Measurements from ENCODE around the gene TTLL6.
"Not testable (repeated sequence)": the region's sequence is repeated elsewhere in the genome, so short reads cannot be mapped to it uniquely, and the experiment has no call there.

TTLL6 gene

DNA sequence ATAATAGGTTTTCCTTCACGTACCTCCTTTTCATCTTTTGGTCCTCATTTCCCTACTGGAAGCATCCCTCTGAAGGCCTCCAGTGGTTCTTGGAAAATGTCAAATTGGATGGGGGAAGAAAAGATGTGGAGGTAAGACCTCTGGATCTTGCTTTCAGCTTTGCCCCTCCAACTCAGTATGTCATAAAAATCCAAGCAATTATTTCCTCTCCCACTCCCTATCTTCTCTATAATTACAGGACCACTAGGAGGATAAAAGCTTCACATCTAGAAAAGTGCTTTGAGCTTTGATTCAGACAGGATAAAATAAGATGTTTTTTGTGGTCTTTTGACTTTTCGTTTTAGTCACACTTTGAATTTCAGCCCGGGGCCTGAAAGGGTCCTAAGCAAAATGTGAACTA lies 1.7 kb downstream of the TTLL6 start:
- no peak for DNase-seq (ENCODE audit: low read depth)

DNA sequence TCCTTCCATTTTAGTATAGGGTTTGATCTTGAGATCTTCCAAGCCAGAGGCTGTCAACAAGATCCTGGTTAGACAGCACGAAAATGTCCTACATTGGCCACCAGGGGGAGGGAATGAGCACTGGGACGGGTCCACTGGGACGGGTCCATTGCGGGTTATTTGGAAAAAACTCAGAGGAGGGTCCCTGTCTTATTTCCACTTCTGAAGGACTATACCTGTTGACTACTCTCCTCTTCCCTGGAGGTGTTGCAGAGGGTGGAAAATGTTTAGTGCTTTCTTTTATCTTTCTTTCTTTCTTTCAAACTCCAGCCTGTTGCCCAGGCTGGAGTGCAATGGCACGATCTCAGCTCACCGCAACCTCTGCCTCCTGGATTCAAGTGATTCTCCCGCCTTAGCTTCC lies 2.5 kb downstream of the TTLL6 start:
- no peak for DNase-seq (ENCODE audit: low read depth)

DNA sequence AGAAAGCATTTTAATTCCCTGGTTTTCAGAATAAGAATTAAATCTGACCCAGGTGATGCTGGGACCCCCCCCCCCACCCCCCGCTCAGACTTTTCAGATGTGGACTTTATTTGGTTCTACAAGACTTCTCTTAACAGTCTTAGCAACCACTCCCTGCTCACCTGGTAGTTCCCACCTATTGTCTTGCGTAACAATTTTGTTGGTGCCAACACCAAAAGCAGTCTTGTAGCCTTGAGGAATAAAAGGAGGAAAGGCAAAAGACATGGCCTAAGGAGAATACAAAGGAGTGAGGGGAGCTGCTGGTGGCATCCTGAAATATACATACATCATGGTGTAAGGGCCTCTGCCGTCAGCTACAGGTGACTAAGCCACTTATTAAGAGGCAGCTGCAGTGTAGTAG lies 5.0 kb downstream of the TTLL6 start:
- DNase-seq (ENCODE audit: low read depth) = no peak

DNA sequence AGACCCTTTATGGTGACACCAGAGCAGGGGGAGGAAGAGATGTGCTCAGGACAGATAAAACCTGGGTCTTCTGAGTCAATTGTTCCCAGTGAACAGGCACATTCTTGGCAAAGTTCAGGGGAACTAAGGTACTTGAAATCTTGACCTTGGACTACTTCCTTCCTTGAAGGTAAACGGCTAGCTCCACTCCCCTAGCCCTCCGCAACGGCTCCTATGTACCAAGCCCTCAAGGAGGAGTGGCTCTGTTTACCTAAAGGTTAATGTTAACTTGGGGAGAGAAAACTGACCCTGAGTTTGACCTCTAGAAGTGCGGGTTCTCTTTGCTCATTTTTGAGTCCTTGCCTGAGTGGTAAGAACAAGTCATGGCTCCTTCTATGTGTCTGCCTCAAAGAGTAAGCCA lies 7.8 kb downstream of the TTLL6 start:
- no peak for DNase-seq (ENCODE audit: low read depth)

DNA sequence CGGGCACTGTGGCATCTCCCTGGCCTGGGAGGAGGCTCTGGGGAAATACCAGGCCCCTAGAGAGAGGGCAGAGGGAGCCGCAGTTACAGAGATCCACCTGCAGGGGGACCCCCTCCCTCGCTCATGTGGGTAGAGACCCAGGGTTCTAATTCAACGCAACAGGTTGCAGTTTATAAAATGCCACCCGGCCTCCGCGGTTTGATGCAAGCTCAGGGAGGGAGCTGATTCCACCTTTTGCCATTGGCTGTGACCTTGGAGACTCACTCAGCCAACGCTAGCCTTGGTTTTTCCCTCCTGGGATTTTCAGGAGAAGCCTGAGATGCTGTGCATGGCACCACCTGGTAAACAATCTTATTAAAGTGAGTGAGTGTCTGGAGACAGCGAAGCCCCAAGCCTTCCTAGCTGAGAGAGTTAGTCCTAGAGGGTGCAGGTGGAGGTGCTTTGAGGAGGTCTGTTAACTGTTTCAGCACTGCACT lies 12.1 kb downstream of the TTLL6 start:
- DNase-seq (ENCODE audit: low read depth) = peak; percentile 46

DNA sequence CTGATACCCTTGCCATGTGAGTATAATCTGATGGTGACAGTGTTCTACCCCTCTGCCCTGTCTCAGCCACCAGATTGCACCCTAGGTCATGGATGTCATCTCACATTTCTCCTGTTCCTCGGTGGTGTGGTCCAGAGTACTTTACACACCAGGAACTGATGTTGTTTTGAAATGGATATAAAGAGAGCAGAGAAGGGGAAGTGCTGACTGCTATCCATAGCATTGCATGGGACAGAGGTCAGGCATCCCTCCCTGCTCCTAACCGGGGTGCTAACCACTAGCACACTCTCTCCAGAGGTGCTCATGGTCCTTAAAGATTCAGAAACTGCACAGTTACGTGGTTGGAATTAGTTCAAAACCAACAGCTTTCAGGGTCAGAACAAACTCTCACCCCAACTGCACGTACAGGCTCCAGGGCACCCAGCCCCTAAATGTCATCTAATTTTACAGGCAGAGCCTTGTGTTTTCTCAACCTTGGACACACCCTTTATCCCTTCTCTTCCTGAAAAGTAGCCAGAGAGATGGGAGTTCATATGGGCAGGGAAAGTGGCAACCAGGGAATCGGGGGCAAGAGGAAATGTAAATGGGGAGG lies 16.3 kb downstream of the TTLL6 start:
- DNase-seq (ENCODE audit: low read depth) = no peak

DNA sequence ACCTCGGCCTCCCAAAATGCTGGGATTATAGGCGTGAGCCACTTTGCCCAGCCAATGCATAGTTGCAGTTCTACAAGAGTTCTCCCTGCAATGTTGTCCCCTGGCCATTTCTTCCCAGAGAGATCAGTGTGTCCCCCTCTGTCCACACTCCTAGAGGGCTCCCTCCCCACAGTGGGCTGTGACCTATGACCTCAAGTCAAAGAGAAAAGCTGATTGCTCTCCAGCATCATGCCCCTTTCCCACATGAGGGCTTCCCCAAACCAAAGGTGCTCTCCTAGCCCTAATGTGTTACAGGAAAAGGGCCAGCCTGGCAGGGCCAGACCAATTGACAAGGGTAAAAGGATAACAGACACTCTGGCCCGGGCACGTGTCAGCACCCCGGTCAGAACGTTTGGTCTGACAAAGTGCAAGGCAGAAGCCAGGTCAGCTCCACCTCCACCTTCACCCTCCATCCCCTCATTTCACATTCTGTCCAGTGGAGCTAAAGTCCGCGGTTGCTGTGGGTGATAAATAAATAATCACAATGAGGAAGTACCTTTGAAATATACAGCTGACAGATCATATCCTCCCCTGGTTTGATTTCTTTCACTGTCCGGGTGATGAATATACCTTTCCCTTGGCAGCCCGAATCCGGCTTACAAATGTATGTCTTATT lies 17.8 kb downstream of the TTLL6 start:
- DNase-seq (ENCODE audit: low read depth) = no peak

DNA sequence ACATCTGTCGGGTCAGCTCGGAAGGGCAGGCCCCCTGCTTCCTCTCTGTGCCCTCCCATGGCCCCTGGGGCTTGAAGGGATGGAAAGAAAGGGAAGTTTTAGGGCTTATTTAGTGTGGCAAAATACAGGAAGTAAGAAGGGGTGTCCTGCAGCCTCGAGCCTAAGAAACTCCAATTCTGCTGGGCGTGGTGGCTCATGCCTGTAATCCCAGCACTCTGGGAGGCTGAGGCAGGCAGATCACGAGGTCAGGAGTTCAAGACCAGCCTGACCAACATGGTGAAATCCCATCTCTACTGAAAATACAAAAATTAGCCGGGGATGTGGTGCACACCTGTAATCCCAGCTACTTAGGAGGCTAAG lies 20.9 kb downstream of the TTLL6 start:
- not testable (repeated sequence) for DNase-seq (ENCODE audit: low read depth)

DNA sequence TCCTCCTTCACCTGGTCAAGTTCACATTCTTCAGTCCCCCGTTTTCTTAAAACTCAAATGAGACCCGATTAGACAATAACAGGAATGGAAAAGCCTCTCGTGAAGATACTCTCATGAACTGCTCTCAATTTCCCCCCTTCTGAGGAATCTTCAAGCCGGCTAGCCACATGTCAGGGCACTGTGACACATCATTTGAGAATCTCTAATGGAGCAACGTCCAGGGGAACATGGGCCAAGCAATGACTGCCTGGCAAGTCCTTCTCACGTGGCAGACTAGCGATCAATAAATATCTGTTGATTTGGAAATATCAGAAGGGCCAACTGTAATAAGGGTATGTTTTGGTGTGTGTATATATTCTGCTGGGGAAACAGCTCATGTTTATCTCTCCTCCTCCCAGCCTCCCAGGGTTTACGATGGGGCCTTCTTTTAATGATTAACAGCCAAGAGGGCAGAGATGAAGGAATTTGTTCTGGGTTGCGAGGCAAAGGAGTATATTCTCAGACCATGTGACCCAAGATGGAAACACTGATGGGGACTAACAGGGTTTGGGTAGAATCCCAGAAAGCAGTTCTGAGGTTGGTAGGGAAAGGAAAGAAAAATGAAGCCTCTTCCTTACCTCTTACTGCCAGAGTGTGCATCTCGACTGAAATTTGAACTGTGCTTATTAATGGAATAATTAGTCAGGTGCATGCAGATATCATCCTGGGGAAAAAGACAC lies 21.4 kb downstream of the TTLL6 start:
- DNase-seq (ENCODE audit: low read depth) = no peak

DNA sequence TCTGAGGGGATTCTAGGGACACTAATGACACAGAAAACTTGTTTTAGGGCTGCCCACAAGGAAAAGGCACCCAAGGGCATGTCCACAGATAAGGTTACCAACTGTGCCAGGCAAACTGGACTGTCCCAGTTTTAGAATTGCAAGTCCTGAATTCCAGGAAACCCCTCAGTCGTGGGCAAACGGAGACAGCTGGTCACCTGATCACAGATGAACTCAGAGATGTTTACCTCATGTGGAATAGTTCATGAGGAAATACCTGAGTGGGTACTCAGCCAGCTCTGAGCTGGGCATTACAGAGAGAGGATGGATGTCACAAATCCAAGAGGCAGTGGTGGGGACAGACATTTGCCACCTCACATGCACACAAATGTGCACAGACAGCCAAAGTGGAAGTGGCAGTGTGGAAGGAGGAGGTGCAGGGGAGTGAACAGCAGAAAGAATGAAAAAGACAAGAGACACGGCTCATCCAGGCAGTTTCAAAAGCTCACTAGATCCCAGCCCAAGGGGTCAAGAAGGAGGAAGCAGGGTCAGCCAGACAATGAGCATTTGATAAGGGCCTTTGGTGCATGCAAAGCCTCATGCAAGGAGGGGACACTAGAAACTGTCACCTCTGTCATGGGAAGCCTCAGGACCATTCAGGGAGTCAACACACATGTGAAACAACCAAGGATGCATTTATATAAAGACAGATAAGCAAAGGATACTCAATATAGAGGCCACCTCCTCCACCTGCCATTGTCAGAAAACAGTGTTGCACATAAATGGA lies 24.8 kb downstream of the TTLL6 start:
- DNase-seq (ENCODE audit: low read depth) = no peak

DNA sequence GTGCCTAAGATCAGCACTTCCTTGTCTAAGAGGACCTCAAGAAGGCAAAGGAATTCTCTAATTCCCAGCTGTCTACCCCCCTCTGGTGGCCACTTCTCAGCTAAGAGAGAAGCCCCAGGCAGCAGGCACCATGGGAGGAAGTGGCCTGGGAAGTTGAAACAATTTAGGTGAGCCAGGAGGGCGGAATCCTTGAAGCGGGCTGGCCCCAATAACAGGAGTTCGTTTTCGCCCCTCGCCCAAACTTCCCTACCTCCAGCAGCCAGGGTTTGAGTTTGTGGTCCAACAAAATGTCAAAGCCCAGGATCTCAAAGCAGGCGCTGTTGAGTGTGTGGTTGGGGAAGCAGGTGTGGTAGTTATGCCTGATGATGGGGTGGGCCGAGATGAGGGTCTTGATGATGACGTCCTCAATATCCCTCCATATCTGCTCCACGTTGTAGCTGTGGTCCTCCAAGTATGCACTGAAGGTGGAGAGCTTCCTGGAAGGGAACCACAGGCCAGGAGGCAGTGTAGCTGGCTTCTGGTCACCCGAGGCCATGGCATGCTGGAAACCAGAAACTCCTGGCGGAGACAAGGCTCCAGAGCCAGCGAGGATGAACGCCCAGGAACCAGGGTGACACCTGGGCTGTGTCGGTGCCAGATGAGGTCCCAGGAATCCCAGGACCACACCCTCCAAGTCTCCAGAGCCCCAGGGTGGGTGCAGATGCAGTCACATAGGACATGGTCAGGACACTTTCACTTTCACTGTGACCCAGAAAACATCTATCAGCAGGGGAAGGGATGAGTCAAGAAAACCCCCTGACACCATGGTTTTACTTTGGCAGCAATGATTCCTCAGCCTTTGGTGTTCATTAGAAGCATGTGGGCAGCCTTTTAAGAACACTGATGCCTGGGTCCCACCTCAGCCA lies 25.6 kb downstream of the TTLL6 start:
- DNase-seq (ENCODE audit: low read depth) = no peak

DNA sequence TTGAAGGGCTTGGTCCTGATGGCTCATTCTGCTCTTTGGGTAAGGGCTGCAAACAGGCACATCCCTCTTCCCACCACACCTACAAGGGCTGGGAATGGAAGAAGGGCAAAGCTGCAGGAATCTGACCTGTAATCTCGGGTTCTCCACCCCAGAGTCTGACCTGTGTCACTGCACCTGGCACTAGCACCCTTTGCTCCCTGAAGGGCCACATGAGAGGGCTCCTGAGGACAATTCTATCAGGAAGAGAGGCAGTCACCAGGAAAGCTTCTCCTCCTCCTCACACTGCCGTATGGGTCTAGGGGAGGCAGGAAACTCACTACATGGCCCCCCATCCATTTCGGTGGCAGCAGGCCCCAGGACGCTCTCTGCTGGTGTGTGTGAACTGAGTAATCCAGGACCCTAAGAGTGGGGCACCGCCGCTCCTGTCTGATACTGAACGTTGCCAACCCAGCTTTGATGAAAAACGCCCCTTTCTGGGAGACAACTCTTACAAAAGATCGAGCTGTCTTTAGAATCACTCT lies 26.4 kb downstream of the TTLL6 start:
- no peak for DNase-seq (ENCODE audit: low read depth)

DNA sequence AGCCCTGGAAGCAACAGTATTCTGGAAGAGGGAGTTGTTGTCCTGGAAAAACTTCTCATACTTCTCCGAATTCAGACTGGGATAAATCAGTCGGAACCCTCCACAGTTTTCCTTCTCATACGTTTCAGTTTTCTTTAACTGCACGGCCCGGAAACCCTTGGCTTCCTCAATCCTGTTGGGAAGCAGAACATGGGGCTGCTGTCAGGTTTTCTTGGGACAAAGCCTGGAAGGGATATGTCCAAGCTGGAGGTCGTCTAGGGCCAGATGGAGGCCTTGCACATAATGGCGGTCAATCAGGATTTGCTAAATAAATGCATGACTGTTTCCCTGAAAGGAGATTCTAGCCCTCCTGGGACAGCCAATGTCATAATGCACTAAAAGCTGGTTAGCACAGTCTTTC lies 29.2 kb downstream of the TTLL6 start:
- no peak for DNase-seq (ENCODE audit: low read depth)

DNA sequence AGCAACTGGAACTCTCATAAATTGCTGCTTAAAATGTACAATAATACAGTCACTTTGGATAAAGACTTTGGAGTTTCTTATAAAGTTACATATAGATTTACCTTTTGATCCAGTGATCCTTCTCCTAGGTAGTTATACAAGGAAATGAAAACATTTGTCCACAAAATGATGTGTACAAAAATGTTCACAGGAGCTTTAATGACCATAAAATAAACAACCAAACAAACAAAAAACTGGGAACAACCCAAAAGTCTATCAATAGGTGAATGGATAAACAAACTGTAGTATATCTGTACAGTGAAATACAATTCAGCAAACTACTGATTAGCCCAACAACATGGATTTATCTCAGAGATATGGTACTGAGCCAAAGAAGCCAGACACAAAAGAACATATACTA lies 37.6 kb downstream of the TTLL6 start:
- no peak for DNase-seq (ENCODE audit: low read depth)

DNA sequence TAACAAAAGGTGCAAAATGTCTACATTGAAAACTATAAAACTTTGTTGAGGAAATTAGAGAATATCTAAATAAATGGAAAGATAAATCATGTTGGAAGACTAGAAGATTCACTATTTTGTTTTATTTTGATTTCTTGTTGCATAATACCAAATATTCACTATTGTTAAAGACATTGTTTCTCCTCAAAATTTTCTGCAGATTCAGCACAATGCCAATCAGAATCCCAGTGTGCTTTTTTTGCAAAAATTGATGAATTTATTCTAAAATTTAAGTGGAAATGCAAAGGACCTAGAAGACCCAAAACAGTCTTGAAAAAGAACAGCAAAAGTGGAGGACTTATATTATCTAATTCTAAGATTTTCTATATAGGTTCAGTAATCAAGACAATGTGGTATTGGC lies 40.4 kb downstream of the TTLL6 start:
- no peak for DNase-seq (ENCODE audit: low read depth)

DNA sequence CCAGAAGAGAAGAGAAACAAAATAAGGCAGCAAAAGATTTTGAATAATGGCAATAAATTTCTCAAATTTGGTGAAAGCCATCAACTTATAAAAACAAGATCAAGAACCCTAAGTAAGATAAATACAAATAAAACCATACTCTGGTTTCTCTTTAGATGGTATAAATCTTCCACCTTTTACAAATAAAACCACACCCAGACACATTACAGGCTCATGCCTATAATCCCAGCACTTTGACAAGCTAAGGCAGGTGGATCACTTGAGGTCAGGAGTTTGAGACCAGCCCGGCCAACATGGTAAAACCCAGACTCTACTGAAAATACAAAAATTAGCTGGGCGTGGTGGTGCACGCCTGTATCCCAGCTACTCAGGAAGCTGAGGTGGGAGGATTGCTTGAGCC lies 43.8 kb downstream of the TTLL6 start:
- DNase-seq (ENCODE audit: low read depth) = no peak

DNA sequence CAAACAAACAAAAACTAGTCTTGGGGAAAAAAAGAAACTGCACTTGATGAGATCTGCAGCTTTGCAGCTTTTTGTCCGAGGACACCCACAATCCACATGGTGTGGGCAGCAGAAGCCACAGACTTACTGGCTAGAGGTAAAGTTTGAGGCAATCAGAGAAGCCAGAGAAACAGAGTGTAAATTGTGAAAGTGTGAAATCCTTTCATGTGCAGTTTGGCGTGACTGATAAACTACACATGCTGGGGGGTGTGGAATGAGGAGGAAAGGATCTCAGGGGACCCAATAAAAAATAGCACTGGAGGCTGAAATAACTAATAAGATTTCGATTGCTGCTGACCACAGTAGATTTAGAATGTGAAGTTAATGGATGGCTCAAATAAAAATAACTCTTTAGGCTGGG lies 46.1 kb downstream of the TTLL6 start:
- no peak for DNase-seq (ENCODE audit: low read depth)

DNA sequence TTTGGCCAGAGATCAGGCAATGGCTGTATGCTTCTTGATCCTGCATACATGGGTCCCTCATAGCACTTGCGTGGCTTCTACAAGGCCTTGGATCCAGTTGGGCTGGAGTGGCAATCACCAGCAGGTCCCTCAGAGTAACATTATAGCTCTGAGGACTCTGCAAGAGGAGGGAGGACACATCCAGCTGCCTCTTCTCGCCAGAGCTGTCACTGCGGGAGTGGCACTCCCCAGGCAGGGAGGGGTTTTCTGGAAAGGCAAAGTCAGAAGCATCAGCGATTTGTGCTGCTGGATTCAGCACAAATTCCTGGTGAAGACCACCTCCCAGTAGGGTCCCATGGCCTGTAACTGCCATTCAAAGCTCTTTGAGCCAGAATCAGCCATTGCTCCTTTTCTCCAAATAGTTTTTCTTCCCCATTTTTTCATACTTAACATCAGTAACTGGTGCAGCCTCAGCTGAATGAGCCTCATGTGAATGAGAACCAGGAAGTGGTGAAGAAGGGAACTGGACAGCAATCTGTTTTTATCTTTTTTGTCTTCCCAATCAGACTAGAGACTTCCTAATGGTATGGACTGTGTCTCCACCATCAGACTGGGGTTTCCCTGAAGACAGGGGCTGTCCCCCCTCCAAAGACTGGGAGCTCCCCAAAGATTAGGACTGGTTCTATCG lies 47.9 kb downstream of the TTLL6 start:
- no peak for DNase-seq (ENCODE audit: low read depth)

DNA sequence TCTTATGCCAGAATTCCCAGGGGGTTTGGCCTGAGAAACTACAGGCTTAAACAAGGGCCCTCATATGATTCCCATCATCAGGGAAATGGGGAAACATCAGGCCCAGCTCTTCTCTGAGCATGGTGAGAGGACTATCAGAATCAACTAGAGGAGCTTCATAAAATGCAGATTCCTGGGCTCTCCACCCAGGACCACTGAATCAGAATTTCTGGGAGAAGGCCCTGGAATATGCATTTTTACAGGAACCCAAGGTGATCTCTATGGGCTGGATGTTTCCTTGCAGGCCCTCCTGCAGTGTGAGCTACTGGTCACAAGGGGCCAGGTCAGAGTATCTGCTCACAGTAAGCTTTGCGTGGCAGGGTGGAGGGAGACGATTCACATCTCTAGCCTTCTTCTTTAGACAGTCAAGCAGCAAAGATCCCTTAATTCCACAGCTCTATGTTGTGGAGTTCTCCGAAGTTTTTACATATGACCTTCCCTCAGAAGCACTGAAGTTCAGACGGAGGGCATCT lies 49.7 kb downstream of the TTLL6 start:
- DNase-seq (ENCODE audit: low read depth) = no peak

DNA sequence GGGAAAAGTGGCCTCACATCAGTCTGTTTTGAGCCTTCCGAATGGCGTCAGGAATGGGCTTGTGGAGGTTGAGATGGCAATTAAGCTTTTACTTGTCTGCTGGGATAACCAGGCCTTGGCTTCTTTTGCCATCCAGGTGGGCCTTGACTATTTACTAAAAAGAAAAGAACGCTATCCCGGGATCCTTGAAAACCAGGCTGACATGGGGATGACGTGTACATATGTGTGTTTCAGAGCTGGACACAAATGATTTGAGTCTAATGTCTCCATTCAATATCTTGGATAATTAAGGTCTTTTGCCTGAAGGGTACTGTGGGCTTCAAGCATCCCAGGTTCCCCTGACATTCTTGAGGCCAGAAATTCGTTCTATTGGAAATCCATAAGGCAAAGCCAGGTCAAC lies 55.9 kb downstream of the TTLL6 start:
- no peak for DNase-seq (ENCODE audit: low read depth)

DNA sequence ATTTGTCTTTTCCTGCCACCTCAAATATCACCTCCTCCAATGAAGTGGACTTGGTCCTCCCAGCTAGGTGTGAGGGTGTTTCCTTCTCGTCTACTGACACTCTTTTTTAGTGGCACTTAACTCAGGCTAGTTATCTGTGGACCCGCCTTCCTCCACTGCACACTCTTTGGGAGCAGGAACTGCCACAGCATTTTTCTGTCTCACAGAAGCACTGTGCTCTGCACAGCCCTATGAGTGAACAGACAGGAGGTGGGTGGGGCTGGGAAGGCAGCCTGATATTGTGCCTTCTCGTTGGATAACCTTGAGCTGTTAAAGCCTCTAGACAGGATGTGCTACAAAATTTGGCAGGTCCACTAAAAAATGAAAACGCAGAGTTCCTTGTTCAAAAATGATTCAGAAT lies 56.6 kb downstream of the TTLL6 start:
- no peak for DNase-seq (ENCODE audit: low read depth)

All from stimulated activated CD8-positive, alpha-beta memory T cell treated with anti-CD3 and anti-CD28 coated beads, Interleukin-15, amount 100 ng/mL, for 24 hours (primary cell).